H1 (cell line): ENCODE data around the gene BRICD5.

ENCODE experiments used
- ATF2 ChIP-seq: IDR thresholded peaks from 2 replicates; pipeline ENCODE4 v1.6.1; 2012; ENCODE audit warnings: low read length, inconsistent platforms
- CTCF ChIP-seq, 3 experiments: IDR thresholded peaks; 1 replicate in 2 of 3; 2 replicates in 1 of 3; pipeline versions ENCODE4 v1.5.1 to v1.6.1; 2011; ENCODE audit warnings: low read length in 3 of 3, mild to moderate bottlenecking in 3 of 3, inconsistent platforms in 2 of 3, low read depth in 1 of 3, moderate library complexity in 1 of 3; ENCODE audit not compliant: insufficient read depth in 1 of 3; ENCODE audit errors: control extremely low read depth in 1 of 3
- JUND ChIP-seq: IDR thresholded peaks from 2 replicates; pipeline ENCODE4 v1.6.1; 2011; ENCODE audit warnings: mild to moderate bottlenecking, improper control_type of control experiment, low read length
- KDM1A ChIP-seq: fragments of 200-600, 300-600 bp; sonication (generic); IDR thresholded peaks from 2 replicates; pipeline ENCODE4 v1.7.1; 2016; ENCODE audit warnings: mild to moderate bottlenecking, low read length, borderline replicate concordance
- POLR2AphosphoS5 ChIP-seq: IDR thresholded peaks from 2 replicates; pipeline ENCODE4 v1.6.1; 2011; ENCODE audit warnings: low read depth, low read length
- RAD21 ChIP-seq, 2 experiments: IDR thresholded peaks in 1 of 2; conservative IDR thresholded peaks in 1 of 2; 2 replicates each; pipeline ENCODE4 v1.6.1; 2011; ENCODE audit warnings: low read depth in 2 of 2, low read length in 2 of 2, improper control_type of control experiment in 1 of 2, inconsistent platforms in 1 of 2, mild to moderate bottlenecking in 1 of 2, moderate library complexity in 1 of 2

- TF ChIP-seq ATF2: no peak
- TF ChIP-seq JUND: no peak
- no peak for TF ChIP-seq POLR2AphosphoS5
- no peak for TF ChIP-seq RAD21 (IDR thresholded peaks at IDR 0.05 in 1 of 2, conservative IDR thresholded peaks at IDR 0.05 in 1 of 2; ENCODE audit: low read depth in 2 of 2, low read length in 2 of 2)
- no peak for TF ChIP-seq KDM1A
- TF ChIP-seq CTCF (IDR thresholded peaks at IDR 0.05; ENCODE audit: control extremely low read depth in 1 of 3, insufficient read depth in 1 of 3, low read depth in 1 of 3, low read length in 3 of 3): no peak
Measured at GRCh38 chr16:2194166-2194834, 16.4 kb downstream of the BRICD5 start.
